NCI-H2107 treated with DMSO at 0.1 percent for 48 hours (cell line): ENCODE data around the gene NDUFB2.
"Not testable (repeated sequence)": the region's sequence is repeated elsewhere in the genome, so short reads cannot be mapped to it uniquely, and the experiment has no call there.

ENCODE experiments used
- DNase-seq: peaks from one replicate; lab custom pipeline; 2025; ENCODE audit not compliant: unreplicated experiment; lab: John Stamatoyannopoulos, UW

NDUFB2 gene

GRCh38 chr7:140689199-140690152 is 7.0 kb upstream of the NDUFB2 start:
- DNase-seq: no peak

GRCh38 chr7:140691376-140692045 is 5.0 kb upstream of the NDUFB2 start:
- no peak for DNase-seq

GRCh38 chr7:140693849-140694248 is 2.7 kb upstream of the NDUFB2 start:
- DNase-seq: not testable (repeated sequence)

DNA sequence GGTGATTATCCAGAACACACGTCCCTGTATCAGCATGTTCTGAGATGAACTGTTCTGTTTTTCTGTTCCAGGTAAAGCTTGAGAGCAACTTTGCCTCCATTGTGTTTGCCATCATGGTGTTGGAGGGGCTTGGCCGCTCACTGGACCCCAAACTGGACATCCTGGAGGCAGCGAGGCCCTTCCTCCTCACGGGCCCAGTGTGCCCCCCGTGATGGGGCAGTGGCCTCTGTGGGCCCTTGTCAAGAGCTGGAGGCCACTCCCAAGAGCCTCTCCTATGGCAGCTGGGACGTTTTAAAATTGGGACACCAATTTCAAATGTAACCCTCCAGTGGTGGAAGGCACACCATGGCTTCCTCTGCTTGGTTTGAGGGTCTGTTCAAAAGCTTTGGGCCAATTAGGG is 1.9 kb upstream of the NDUFB2 start:
- no peak for DNase-seq

DNA sequence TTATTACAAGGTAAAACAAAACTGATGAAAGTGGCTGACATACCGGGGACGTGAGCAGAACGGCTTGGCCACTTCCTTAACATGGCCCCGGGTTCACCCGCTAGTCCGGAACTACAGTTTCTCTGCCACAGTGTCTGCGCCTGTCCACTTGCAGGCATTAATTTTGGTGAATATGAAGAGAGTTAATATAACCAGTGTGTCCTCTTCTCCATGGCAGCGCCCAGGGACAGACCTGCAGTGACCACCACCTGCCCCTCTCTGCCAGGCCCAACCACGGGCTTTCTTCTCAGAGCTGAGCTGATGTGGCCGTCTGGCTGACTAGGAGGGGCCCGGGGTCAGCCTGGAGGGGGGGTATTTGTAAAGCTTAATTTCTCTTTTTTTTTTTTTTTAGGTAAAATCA is 1.1 kb upstream of the NDUFB2 start:
- DNase-seq: no peak

DNA sequence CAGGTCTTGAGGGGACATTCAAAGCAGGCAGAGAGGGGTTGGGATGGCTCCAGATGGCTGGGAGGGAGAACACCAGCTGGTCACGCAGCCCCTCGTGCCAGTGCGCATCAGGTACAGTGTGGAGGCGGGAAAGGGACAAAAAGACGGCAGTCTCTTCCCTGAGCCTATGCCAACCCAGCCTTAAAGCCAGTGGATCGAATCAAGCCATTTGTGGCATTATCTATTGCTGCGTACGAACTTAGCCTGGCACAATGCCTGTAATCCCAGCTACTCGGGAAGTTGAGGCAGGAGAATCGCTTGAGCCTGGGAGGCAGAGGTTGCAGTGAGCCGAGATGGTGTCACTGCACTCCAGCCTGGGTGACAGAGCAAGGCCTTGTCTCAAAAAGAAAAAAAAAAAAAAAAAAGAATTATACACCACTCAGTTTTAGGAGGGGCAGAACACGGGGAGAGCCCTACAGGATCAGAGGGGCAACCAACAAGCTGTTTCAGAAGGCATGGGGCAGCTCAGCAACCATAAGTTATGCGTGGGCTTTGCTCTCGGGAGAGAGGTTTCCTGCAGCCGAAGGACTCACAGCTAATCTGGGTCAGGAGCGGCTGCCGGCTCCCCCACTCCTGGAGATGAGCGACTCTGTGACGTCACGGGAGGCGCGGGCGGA is 356 bp upstream of the NDUFB2 start:
- DNase-seq: peak; percentile 87

- no peak for DNase-seq
Measured at GRCh38 chr7:140697447-140698143, 1.1 kb downstream of the NDUFB2 start.

- DNase-seq: no peak
Measured at GRCh38 chr7:140698477-140698876, 2.0 kb downstream of the NDUFB2 start.

GRCh38 chr7:140702774-140703173 is 6.3 kb downstream of the NDUFB2 start:
- no peak for DNase-seq

DNA sequence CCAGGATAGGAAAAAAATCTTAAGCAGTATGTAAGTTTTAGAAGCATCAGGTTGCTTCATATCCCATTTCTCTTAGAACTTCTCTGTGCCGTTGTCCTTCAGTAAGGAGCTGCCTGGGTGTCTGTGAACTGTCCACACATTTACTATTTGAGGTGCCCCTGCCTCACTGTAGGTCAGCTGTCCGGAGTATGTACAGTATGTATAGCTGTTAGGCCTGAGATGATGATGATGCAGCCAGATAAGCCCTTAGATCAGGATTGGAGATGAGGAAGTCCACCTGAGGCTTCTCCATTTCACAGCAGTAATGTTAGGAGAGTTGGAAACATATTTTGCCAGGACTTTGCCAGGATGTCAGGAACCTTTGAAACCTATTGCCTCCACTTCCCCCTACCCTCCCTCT is 7.7 kb downstream of the NDUFB2 start:
- DNase-seq: no peak

GRCh38 chr7:140707132-140707531 is 10.6 kb downstream of the NDUFB2 start:
- DNase-seq: no peak

DNA sequence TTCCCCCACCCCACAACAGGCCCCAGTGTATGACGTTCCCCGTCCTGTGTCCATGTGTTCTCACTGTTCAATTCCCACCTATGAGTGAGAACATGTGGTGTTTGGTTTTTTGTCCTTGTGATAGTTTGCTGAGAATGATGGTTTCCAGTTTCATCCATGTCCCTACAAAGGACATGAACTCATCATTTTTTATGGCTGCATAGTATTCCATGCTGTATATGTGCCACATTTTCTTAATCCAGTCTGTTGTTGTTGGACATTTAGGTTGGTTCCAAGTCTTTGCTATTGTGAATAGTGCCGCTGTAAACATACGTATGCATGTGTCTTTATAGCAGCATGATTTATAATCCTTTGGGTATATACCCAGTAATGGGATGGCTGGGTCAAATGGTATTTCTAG is 12.3 kb downstream of the NDUFB2 start:
- not testable (repeated sequence) for DNase-seq

GRCh38 chr7:140712392-140712791 is 15.9 kb downstream of the NDUFB2 start:
- DNase-seq: not testable (repeated sequence)

- no peak for DNase-seq
Measured at GRCh38 chr7:140714331-140715040, 18.0 kb downstream of the NDUFB2 start.

DNA sequence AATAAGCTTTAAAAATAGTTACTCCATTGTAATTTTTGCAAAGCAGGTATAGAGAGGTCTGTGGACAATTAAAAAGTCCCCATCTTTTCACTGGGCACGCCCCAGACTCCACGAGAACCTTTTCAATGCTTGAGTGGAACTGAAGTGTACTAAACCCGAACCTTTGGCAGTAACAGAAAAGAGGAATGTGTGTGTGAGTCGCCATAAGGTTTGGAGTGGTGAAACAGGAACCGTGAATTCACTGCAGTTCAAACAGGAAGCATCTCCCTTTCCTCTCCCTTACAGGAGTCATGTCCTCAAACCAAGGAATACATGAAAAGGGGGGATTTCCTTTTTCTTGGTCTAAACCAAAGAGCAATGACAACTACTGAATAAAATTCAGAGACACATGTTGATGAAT is 23.2 kb downstream of the NDUFB2 start:
- peak; percentile 58 for DNase-seq

GRCh38 chr7:140722254-140722653 is 25.7 kb downstream of the NDUFB2 start:
- no peak for DNase-seq

DNA sequence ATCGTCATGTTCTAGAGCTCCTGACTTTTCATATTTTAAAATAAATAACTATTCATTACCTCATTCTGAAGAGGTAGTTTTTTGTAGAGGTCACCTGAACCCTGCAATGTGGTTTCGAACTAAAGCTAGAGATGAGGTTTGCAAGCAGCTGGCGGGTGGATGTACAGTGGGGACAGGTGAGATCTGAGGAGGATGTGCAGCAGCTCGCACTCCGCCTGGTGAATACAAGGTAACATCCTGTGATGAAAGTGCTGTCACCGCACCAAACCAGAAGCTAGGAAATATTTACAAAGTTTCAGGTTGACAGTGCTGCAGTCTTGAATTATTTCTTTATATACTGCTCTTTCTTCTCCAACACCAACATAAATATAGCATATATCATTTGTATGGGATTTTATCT is 26.5 kb downstream of the NDUFB2 start:
- no peak for DNase-seq

DNA sequence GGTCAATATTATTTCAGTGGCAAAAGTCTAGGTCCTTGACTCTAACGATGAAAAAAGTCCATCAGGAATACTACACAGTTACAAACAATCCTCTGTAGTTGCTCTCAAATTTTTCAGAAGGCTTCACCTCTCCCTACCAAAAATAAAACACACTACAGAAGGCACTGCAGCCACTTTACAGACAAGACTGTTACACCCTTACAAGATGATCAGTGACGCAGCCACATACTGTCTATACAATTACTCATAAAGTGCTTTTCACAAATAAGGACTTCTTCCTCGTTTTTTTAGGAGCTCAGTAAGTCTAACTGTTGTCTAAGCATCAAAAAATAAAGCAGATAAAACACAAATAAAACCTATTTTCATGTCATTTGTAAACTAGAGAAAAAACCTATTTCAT is 27.1 kb downstream of the NDUFB2 start:
- DNase-seq: no peak

DNA sequence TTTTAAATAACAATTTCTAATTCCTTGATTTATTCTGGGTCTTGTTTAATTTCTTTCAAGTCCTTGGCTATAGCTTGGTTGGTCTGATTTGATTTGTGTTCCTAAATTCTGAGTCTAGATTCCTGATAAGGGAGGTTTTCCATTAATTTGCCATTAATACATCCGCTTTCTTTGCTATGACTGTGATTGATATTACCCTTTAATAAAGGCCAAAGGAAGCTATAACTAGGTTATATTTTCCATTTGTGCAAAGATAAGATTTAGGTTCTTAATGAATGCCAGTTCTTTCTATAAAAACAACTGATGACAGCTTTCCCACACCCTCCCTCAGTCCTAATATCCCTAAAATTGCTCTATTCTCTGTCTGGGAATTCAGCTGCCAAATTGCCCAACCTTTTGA is 28.2 kb downstream of the NDUFB2 start:
- DNase-seq: no peak

- DNase-seq: peak; percentile 19
Measured at GRCh38 chr7:140726281-140726680, 29.8 kb downstream of the NDUFB2 start.

GRCh38 chr7:140732416-140732815 is 35.9 kb downstream of the NDUFB2 start:
- DNase-seq: peak; percentile 35
